Raji (cell line): ENCODE results near the gene S100A16.

Experiments
- POLR2A ChIP-seq: IDR thresholded peaks from 2 replicates; pipeline ENCODE4 v1.6.1; 2011; ENCODE audit warnings: low read depth, low read length, control low read depth; ENCODE audit not compliant: insufficient read depth

S100A16 gene

GRCh38 chr1:153627715-153628626 lies 15.0 kb upstream of the S100A16 start, which contains the start of gene S100A1:
Gene S100A1, plus strand, starts transcription at chr1:153628434. Its CDS starts 2,088 bp downstream, at chr1:153630522.
- TF ChIP-seq POLR2A: no peak

DNA sequence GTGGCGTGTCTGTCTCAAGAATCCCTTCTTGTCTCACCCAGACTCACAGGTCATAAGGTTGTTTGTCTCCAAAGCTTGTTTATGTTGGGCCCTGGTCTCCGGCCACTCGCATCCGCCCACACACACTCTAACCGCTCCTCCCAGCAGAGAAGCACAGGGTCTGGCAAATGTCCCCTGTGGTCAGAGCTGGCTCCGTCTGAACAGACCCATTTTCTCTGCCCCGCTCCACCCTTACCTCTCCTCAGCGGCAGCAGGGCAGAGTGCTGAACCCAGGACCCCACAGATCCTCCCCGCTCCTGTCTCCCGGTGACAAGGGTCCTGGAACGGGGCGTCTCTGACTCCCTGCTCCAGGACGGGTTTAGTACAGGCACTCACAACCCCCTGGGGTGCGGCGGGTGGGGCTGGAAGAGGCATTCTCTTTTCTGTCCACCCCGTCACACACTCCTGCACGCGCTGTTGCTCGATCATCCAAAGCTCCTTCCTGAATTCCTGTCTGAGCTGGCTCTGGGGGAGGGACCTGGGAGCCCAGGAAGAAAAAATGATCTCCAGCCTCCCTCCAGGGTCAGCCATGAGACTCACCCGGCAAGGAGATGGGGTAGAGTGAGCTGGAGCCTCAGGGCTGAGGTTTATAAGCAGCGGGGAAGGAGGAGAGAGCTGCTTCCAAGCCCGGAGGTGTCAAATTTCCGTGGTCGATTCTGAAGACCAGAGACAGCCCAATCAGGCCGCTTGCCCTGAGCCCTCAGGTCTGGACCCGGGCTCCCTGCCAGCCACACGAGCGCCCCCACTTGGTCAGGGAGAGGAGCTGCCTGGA lies 14.2 kb upstream of the S100A16 start, which contains the start of gene S100A13:
S100A13 (minus strand) TSS at position 602 of the 811 bp plus-strand sequence. CDS start 1,033 bp downstream, outside the sequence.
- no peak for TF ChIP-seq POLR2A

DNA sequence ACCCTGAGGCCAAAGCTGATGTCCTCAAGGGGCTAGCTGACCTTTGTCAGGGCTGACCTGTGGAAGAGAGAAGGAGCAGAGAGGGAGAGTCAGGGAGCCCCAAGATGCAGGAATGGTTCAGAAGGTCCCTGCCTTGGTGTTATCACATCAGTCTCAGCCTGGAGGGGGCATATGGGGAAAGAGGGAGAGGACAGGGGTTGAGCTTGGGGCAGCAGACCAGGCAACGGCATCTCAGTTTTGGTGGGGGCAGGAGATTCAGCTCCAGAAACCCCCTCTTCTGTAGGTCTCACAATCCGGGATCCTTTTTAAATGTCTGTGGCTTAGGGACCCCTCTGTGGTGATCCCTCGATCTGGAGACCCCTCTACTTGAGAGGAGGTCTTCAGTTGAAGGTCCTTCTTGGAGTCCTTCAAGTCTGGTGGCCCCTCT lies 13.6 kb upstream of the S100A16 start:
- TF ChIP-seq POLR2A: no peak

GRCh38 chr1:153624965-153625611 lies 12.2 kb upstream of the S100A16 start:
- no peak for TF ChIP-seq POLR2A

- TF ChIP-seq POLR2A: no peak
These were observed 10.2 kb upstream of the S100A16 start for GRCh38 chr1:153623101-153623500.

GRCh38 chr1:153619171-153619570 lies 6.2 kb upstream of the S100A16 start:
- TF ChIP-seq POLR2A: no peak

DNA sequence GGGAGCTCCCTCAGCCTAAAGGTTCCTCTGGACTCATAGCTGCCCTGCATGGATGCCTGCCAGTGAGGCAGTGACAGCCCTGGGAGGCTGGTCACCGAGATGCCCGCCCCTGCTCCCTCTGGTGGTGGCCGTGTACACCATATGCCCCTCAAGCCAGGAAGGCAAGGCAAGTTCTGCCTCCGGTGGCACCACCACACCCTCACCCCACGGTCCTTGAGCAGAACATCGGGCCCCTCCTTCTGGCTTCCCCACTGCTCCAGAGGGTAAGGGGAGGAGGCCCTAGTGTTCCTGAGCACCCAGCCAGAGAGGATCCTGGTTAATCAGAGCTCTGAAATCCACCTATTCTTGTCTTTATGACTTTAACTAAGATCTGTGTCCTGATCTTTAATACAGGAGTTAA lies 4.7 kb upstream of the S100A16 start:
- TF ChIP-seq POLR2A: no peak

- TF ChIP-seq POLR2A: no peak
These were observed 4.0 kb upstream of the S100A16 start for GRCh38 chr1:153616917-153617311.

DNA sequence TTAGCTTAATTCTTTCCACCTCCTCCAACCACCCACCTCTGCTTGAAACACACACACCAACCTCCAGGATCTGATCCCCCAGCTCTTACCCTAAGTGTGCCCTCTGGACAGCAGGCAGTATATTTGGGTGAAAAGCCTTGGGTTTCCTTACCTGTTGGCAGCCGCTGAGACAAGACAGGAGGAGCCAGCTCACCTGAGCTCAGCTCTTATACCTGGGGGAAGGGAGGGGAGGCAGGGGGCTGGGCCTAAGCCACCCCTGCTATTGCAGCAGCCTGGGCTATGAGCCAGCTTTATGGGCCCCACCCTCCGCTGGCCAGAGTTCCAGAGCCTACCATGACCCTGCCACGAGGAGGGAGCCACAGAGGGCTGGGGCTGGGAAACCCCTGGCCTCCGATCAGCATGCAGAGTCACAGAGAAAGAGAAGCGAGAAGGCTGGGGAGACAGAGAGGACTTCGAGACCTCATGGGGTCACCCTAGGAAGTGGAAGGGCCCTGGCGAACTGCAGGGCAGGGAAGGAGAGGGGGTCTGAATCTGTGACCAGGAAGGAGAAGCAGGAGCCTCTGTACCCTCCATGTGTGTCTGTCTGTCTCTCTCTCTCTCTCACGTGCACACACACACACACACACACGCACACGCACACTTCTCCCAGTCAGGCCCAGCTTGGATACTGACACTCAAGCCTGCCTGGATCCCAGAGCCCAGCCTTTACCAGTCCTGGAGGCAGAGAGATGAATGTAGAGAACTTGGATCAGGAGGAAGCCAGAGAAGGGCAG lies 3.4 kb upstream of the S100A16 start, which contains the start of gene S100A14:
S100A14 (minus strand) TSS at position 182 of the 773 bp plus-strand sequence. CDS start 467 bp downstream, outside the sequence.
- no peak for TF ChIP-seq POLR2A

DNA sequence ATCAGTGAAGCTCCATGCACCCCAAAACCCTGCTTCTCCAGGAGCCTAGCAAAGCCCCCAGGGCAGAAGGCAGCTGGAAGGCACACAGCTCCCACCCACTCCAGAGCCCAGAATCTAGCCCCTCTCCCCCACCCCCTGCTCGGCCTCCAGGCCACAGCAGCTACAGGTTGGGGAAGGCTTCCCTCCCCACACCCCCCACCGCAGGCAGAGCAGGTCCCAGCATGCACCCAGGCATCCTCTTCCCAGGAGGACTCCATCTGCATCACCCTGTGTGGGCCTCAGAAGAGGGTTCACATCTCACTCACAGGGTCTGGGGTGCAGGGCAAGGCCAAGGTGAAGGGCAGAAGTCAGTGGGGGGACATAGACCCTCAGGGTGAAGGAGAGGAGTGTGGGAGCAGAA lies 2.5 kb upstream of the S100A16 start:
- no peak for TF ChIP-seq POLR2A

- no peak for TF ChIP-seq POLR2A
These were observed 2.0 kb upstream of the S100A16 start for GRCh38 chr1:153614906-153615305.

- TF ChIP-seq POLR2A: no peak
These were observed 1.4 kb upstream of the S100A16 start for GRCh38 chr1:153614189-153614900.

DNA sequence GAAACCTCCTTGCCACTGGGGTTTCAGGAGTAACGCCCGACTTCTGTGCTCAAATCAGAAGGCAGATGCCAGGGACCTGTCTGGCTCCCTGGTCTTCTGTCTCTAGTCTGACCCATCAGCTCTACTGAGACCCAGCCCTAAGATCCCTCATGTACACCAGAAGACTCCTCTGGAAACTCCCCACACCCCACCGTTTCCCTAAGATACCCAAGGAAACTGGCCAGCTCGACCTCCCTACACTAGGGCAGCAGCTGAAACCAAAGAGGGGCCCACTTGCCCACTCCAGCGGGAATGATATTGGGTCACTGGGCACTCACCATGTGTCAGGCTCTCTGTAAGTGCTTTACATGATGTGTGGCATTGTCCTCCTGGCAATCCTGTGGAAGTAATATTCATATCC lies 469 bp upstream of the S100A16 start:
- TF ChIP-seq POLR2A: no peak
